Activated CD4-positive, alpha-beta T cell treated with anti-CD3 and anti-CD28 coated beads, Interleukin-10, Interleukin-2, amounts not matched to agents 100 ng/mL and 50 ng/mL, durations not matched to agents 16 hours and 8 hours (primary cell): ENCODE measurements around the gene KRT7.

Experiments
- DNase-seq: peaks from one replicate; pipeline ENCODE4 v3.0.0-alpha.2; 2020

The KRT7 gene

DNA sequence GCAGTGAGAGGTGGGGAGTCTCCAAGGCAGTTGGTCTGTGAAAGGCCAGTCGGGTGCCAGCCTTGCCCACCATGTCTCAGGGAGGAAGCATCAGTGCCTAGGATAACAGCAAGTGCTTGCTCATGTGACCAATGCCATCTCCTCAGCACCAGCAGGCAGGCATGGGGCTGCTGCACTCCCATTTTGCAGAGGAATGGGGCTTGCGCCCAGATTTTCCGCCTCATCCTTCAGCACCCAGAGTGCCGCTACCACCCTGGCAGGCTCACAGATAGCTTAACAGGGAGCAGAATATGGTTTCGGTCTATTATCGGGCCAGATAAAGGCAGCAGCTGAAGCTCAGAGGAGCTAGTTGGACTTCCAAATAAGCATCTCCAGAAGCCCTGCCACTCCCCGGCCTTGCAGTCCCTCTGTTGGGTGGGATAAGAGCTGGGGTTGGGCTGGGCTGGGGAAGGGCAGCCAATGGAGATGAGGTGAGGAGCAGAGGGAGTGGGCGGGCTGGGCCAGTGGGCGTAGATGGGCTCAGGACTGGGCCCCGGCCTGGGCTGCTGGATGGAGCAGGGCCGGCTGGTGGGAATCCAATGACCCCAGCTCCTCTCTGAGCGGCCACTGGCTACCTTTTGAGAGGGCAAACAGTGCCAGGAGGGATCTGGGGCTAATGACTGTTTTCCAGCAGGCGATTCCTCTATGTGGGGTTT is 32.8 kb upstream of the KRT7 start:
- no peak for DNase-seq

DNA sequence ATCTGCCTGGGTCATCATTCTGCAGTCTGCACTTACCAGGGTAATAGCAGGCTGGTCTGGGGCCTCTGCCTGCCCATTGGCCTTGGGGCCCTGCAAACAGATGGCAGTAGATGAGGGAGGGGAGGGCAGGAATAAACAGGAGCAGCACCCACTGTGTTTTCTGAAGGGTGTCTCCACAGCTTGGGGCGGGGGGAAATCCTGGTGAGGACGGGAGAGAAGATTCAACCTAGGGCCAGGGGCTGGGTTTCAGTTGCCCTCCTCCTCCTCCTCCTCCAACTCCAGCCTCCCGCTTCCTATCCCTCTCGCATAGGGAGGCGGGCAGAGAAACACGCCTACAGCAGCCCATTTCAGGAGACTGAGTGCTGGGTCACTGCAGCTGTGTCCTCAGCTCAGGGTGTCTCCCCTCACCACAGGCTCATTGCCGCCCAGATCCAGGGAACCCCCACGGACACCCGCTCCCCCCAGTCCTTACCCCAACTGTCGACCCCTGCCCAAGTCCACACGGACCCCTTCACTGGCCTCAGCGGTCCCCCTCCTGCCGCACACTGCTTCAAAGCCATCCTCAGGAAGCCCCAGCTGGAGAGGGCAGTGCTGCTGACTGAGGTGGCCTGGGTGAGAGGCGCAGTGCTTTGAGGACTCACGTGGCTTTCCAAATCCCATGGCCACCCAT is 32.1 kb upstream of the KRT7 start:
- DNase-seq = no peak

DNA sequence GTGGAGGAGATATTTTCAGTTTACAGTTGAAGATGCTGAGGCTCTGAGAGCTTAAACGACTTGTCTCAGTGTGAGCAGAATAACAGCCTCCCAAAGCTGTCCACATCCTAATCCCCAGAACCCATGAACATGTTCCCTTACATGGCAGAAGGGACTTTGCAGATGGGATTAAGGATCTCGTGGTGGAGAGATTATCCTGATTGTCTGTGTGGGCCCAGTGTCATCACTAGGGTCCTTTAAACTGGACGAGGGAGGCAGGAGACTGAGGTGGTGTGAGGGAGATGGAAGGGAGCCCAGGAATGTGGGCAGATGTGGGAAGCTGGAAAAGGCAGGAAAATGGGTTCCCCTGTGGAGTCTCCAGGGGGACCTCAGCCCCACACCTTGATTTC is 31.6 kb upstream of the KRT7 start:
- no peak for DNase-seq

DNA sequence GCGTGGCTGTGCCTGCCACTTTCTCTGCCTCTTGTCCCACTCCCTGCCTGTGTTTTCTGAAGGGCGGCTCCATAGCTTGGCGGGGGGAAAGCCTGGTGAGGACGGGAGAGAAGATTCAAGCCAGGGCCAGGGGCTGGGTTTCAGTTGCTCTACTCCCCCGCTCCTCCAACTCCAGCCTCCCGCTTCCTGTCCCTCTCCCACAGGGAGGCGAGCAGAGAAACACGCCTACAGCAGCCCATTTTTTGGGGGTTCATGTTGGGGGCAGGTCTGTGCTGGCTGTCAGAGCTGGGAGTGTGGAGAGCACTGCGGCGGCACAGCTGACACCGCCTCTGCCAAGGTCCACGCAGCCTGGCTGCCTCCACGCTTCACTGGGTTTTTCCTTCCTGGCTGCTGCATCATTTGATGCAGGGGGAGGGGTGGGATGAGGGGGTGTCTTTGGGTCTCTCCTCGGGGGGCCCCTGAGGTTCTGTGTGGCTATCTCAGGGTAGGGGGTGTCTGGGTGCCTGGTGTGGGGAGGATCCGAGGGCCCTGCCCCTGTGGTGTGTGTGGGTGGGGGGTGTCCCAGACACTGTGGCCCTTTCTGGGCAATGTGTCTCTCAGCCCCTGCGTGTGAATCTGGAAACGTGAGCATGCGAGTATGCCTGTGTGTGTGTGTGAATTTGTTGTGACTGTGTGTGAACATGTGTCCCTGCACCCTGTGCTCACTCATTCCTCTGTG is 30.5 kb upstream of the KRT7 start:
- DNase-seq = no peak

DNA sequence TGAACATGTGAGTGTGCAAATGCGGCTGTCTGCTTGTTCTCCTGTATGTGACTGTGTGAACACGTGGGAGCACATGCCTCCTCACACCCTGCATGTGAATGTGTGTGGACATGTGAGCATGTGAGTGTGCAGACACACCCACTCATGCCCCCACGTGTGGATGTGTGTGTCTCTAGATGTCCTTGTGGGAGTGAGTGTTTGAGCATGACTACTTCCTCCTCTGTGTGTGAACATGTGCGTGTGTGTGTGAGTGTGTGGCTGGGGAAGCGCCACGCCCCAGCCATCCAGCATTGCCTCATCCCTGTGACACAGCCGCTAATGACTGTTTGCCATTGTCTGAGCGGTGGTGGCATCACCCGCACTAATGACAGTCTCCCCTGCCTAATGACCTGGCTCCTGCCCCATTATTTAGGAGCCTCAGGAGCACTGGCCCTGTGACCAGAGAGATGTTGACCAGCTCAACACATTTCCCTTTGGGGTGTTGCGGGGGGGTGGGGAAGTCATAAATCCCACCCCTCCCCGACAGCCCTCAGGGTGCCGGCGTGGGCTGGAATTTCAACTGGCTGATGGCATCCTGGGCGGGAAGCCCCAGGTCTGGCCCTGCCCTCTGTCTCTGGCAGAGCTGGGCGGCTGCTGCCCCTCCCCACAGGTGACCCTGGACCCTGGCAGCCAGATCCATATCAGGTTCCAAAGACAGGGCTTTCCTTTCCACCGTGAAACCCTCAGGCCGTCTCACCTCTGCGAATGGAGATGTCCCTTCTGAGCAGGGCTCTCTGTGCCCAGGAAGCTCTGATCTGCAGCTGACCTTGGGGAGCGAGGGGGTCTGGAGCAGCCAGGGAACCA is 29.7 kb upstream of the KRT7 start:
- DNase-seq = no peak

DNA sequence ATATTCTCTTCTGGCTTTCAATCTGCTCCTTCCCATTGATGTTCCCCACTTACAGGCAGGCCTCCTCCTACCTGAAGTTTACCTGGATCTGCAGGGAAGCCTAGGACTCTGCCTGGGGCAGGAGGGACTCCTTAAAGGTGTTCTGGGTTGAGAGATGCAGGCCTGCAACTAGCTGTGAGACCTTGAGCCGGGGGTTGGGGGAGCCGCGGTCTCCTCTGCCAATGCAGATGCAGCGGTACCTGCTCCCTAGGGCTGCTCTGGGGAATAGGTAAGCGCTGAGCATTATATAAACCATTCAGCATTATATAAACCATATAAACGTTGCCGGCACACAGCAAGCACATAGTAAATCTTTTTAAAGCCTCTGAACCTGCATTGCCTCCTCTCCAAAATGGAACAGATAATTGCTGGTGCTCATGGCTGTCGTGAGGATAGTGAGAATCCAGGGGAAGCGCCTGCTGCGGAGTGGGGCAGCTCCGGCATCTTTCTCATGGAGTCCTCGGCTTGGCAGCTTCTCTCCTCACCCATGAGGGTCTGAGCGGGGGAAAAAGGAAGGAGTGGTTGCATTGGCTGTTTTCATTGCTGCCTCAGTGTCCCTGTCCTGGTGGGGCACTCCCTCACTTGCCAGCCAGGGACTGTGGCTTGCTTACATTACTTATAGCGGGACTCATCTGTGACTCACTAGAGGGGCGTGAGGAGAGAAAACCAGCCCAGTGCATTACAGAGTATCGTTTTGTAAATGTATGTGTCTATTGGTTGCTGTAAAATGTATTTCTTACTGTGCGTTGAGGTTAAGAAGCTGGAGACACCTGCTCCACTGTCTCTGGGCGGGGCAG is 28.7 kb upstream of the KRT7 start:
- no peak for DNase-seq

DNA sequence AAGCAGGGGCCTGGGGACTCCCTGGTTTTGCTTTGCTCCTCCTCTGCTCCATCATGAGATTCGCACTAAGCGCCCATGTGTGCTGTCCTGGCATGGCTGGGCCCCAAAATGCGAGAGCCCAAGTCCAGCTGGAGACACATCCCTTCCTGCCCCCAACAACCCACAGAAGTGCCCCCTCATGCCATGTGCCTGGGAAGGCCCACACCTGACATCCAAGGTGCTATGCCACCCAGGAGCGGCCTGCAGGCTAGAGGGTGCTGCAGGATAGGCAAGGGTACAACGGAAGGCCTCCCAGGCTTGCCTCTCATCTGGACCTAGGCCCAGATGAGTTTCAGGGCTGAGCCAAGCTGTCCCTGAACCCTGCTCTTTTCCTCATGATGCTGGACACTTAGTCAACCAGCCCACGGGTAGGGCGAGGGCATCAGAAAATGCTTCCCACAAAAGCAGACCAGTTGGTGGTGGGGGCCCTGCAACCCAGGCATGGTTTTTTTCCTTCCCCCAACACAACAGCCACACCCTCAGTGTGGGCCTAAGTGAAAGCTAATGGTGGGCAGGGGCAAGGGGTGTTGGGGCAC is 28.0 kb upstream of the KRT7 start:
- no peak for DNase-seq

DNA sequence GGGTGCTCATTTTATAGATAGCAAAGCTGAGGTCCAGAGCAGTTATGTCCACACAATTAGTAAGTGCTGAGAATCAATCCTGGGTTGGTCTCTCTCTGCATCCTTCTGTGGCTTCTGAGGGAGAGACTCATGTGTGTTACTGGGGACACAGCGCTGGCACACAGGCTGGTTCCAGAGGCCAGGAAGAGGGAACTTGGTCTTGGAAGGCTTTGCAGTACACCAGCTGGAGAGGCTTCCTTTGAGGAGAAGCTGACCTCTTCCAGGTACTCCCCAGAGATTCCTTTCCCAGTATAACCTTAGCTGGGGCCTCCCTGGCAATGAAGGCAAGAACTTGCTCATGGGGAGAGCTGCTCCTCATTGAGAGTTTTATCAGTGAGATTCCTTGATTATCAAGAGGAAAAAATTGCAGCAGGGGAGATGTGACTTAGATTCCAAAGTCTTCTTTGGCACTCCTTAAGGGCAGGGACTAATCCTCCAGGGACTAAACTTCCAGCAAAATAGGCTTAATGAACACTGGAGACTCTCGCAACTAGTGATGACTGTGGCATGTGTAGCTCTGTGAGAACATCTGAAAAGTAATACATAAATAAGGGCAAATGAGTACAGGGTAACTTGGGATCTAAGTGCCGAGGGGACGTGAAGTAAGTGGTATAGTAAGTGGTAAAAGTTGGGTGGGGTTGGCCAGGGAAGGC is 27.3 kb upstream of the KRT7 start:
- no peak for DNase-seq

DNA sequence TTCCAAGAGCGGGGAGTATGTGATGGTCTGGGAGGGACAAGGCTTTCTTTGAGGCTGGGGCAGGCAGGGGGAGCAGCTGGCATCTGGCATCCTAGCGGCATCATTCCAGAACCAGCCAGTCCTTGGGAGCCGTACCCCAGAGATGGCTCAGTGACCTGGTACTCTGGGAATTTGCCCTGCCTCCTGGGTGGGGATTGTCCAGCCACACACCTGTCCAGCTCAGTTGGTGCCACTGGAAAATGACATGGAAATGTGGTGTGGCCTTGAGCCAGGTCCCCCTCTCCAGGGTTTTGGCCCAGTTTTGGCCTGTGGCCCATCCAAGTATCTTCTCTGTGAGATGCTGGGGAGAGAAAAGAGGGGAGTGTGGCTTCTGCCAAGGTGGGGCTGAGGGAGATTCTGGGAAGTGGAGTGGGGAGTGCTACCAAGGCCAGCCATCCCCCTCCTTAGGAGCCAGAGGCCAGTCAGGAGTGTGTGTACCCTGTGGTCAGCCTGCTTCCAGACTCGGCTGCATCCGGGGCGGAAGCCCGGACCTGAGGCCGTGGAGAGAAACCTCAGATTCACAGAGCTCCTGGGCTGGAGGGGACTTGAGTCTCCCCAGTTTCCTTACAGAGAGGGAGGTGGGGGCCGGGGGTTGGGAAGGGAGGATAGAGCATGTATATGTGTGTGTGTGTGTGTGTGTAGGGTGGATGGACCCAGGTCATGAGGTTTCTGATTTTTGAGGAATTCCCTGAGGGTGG is 26.6 kb upstream of the KRT7 start:
- no peak for DNase-seq

DNA sequence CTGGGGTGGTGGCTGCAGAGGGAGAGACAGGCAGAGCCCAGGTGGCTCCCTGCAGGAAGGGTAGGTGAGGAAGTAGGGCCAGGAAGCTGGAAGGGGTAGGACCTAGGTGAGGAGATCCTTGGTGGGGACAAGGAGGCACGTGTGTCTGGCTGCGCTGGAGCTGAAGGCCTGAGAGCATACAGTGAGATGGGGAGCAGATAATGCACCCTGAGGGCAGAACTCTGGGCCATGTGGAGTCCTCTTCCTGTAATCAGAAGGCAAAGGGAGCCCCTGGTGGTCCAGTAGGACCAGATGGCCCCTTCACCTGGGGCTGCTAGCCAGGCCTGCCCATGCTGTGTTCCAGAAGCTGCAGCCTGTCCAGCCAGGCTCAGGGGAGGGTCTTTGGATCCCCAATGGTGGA is 25.9 kb upstream of the KRT7 start:
- DNase-seq = no peak

DNA sequence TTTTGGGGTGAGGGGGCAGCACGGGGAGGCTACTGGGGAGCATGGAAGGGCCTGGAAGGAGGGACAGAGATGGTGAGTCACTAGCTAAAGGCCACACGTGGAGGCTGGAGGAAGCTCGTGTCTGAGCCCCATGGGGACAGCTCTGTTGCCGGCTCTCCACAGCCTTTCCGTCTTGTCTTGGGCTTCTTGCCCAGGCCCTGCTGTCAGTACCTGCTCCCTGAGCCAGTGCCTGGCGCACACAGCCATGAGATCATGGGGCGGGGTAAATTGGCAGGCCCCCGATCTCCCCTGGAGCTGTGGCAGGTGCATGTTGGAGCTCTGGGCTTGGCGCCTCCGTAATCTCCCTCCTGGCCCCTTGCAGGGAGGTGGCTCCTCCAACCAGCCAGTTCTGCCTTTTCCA is 25.1 kb upstream of the KRT7 start:
- DNase-seq = no peak

DNA sequence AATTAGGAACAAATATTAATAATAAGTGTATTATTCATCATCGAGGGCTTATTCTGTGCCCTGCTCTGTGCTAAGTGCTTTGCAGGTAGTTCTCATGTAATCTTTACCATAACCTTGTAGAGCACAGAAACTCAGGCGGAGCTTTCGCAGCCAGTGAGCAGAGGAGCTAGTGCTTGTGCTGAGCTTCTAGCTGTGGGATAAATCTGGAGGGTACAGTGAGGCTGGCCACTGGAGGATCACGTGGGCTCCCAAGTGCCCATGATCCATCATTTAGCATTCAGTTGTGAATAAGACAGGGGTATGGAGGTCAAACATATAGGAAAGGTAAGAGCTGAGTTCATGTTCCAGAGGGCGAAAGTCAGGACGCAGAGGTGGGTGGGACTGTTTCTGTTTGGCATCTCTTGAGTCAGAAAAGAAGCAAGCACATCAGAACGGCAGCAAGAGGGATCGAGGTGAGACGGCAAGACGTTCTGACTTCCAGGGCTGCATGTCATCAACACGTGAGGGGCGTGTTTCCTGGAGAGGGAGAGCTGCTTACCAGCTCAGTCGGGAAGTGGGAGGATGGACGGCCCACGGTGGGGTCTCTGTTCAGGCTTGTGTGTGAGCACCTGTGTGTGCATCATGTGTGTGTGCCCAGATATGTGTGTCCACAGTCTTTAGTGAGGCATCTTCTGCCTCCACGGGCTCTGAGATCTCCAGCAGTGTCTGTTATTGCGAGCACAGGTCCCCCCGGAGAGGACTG is 24.4 kb upstream of the KRT7 start:
- DNase-seq = no peak

DNA sequence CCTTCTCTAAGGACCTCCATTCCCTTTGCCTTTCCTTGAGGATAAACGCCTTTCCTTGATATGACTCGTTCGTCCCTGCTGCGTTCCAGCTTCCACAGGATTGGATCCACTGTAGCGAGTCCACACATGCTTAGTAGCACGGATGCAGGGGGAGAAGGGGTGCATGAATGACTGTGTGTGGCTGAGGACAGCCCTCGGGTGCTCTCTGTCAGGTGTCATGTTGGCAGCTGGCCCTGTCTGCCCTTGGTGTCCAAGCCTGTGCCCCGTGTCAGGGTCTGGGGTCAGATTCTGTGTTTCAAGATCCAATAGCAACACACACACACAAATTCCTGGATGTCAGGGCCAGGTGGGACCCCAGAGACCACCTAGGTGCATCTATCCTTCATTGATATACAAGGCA is 23.7 kb upstream of the KRT7 start:
- DNase-seq = no peak

DNA sequence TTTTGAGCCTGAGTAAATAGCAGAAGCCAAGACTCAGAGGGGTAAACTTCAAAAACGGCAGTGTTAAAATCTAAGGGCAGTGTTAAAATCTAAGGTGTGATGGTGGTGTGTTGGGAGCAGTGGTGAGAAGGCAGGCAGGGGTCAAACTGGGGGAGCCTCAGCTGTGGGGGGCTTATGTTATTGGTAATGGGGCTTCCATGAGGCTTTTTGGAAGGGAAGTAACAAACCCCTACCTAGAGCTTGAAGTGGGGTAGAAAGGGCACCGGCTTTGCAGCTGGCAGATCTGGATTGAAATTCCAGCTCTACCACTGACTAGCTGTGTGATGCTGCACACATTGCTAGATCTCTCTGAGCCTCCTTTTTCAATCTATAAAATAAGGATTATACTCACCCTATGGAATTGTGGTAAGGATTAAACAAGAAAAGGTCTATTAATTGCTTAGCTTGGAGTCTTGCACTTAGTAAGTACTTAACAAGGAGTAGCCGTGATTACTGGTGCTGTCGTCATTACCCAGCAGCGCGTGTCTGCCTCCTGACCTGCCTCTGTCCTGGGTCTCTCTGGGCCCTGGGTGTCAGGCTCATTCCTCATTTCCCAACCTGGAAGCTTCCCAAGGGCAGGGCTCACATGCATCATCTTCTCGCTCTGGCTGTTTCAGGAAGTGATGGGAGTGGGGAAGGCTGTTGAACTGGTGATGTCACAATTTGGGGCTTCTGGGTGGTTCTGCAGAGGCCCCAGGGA is 22.7 kb upstream of the KRT7 start:
- DNase-seq = no peak

DNA sequence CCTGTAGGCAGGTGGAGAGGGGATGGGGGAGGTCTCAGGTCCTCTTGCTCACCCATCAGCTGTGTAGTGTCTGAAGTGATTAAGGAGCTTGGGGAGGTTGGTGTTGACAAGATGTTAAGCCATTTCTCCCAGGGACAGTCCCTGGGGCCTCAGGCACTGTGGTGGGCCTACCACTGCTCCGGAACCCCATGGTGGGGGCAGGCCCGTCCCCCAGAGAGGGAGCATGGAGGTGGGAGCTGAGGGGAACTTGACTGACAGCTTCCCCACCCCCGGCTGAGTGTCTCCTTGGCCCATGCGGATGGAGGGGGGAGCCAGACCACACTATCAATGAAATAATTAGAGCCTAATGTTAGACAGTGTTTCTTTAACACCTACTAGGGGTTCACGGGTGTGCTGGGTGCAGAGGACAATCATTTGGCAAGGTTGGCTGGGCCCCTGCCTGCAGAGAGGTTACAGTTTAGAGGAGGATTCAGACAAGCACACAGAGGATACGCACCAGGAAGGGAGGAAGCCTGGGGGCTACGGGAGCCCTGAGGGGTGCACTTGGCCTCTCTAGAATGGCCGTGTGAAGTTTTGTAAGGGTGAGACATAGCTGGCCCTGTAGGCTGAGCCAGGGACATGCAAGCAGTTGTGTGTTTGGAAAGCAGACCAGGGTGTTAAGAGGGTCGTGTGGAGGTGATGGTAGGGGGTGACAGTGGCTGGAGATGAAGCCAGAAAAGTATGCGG is 22.0 kb upstream of the KRT7 start:
- DNase-seq = no peak

DNA sequence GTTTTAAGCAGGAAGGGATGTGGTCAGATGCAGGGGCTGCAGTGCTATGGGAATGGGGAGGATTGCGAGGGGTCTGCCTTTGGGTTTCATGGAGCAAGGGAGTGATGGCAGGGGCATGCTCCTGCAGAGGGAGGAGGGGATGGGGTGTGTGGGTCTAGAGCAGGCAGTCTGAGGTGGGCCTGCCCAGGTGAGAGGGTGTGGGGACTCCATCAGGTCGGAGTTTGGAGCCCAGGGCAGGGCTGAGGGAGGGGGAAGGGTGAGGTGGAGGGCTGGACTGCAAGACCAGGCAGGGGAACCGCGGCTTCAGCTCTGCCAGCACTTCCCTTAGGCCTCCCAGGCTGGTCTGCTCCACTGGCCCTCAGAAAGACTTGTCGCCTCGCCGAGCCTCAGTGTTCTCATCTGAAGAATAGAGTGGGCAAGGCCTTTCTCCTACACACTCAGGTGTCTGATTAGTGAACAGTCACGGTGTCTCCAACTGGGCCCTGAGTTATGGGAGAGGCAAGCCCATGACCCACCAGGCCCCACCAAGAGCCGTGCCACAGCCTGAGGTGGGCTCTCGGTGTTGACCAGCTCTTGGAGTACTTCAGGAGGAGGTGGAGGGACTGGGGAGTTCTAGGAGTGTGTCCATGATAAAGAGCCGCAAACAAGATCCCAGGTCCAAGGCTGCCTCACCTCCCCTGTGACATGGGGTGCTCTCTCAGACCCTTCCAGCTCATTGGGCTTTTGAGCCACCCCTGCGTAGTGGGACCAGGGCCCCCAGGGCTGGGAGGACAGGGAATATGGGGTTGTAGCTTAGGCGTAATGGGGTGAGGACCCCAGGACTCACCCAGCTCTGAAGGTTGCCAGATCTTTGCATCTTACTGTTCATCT is 21.1 kb upstream of the KRT7 start:
- no peak for DNase-seq
